K562 (cell line): ENCODE measurements around the gene DPP9. TPM values are rescaled to one million over a fixed set of nuclear protein-coding genes. Genes with fewer than 3 reads are reported as not detected.

ENCODE experiments used
- BHLHE40 ChIP-seq: IDR thresholded peaks from 2 replicates; pipeline ENCODE4 v1.6.1; 2011; ENCODE audit warnings: low read length, improper control_type of control experiment
- CREM ChIP-seq: IDR thresholded peaks from 2 replicates; pipeline ENCODE4 v1.6.1; 2014; ENCODE audit warnings: antibody characterized with exemption, low read depth
- CSDE1 ChIP-seq, 2 experiments: fragments of 450-650 bp; IDR thresholded peaks; 2 replicates each; pipeline ENCODE4 v1.6.1; 2016; ENCODE audit warnings: mild to moderate bottlenecking in 1 of 2
- ETV5 ChIP-seq: sonication (generic); formaldehyde crosslinking; IDR thresholded peaks from 2 replicates; pipeline ENCODE4 v1.4.0; 2020; ENCODE audit warnings: low read depth, mild to moderate bottlenecking, missing genetic modification reagents
- FOXJ2 ChIP-seq: fragments of 200-800 bp; sonication (Bioruptor generic); IDR thresholded peaks from 2 replicates; pipeline ENCODE4 v1.6.1; 2016; ENCODE audit warnings: missing genetic modification characterization, missing compliant biosample characterization
- FOXK2 ChIP-seq, 2 experiments: fragments of 450-650 bp; IDR thresholded peaks in 1 of 2; conservative IDR thresholded peaks in 1 of 2; 2 replicates each; pipeline ENCODE4 v1.6.1; 2016; ENCODE audit warnings: low read depth in 2 of 2, mild to moderate bottlenecking in 1 of 2
- HNRNPL ChIP-seq: fragments of 200-400 bp; formaldehyde crosslinking; IDR thresholded peaks from 2 replicates; pipeline ENCODE4 v1.6.1; 2017; ENCODE audit warnings: low read depth, mild to moderate bottlenecking, low read length
- LCOR ChIP-seq: sonication (generic); formaldehyde crosslinking; IDR thresholded peaks from 2 replicates; pipeline ENCODE4 v1.8.0; 2022; ENCODE audit warnings: mild to moderate bottlenecking, missing genetic modification reagents
- PHF8 ChIP-seq: fragments of 200-600 bp; sonication (generic); IDR thresholded peaks from 2 replicates; pipeline ENCODE4 v1.6.1; 2012; ENCODE audit warnings: mixed run types, mild to moderate bottlenecking, inconsistent platforms, low read length, moderate library complexity, borderline replicate concordance
- SP1 ChIP-seq: sonication (generic); formaldehyde crosslinking; IDR thresholded peaks from 2 replicates; pipeline ENCODE4 v1.8.1; 2022; ENCODE audit warnings: mild to moderate bottlenecking, missing genetic modification reagents
- TEAD4 ChIP-seq, 2 experiments: sonication (generic) in 1 of 2; formaldehyde crosslinking in 1 of 2; IDR thresholded peaks; 2 replicates each; pipeline versions ENCODE4 v1.6.1 to v1.8.0; 2012 to 2022; ENCODE audit warnings: borderline replicate concordance in 1 of 2, inconsistent platforms in 1 of 2, low read length in 1 of 2, mild to moderate bottlenecking in 1 of 2, missing genetic modification reagents in 1 of 2
- ZBTB1 ChIP-seq: sonication (generic); formaldehyde crosslinking; IDR thresholded peaks from 2 replicates; pipeline ENCODE4 v1.8.1; 2023; ENCODE audit warnings: missing genetic modification reagents, low read depth, mild to moderate bottlenecking, borderline replicate concordance
- ZKSCAN1 ChIP-seq: fragments of 150-350 bp; IDR thresholded peaks from 2 replicates; pipeline ENCODE4 v1.6.1; 2016; ENCODE audit warnings: low read depth, low read length
- ZNF408 ChIP-seq: fragments of 250-450 bp; sonication (Bioruptor Pico); IDR thresholded peaks from 2 replicates; pipeline ENCODE4 v1.4.0; 2020; ENCODE audit warnings: low read depth, mild to moderate bottlenecking, moderate library complexity
- ZNF780A ChIP-seq: fragments of 250-450 bp; sonication (Bioruptor Pico); IDR thresholded peaks from 2 replicates; pipeline ENCODE4 v1.5.0; 2021; ENCODE audit warnings: mild to moderate bottlenecking
- ZZZ3 ChIP-seq: fragments of 450-650 bp; IDR thresholded peaks from 2 replicates; pipeline ENCODE4 v1.6.1; 2016; ENCODE audit warnings: antibody characterized with exemption, mild to moderate bottlenecking, moderate library complexity
- polyA plus RNA-seq, 8 experiments: library from polyadenylated mRNA; depleted of rRNA in 4 of 8; stranded (reverse) in 5 of 8; unstranded in 3 of 8; fragments of >200 nt; fragmentation: Nextera tagmentation in 2 of 8; fragmentation: Illumina TruSeq in 1 of 8; extraction: Ambion mirVana in 2 of 8; extraction: Trizol in 1 of 8; gene quantifications; 2 replicates each; pipeline versions ENCODE4 v1.2.1 to v1.2.3, GENCODE V29; 2011 to 2014; ENCODE audit warnings: inconsistent platforms in 1 of 8, missing spikeins in 1 of 8
- total RNA-seq, 7 experiments: library from RNA; depleted of rRNA in 6 of 7; stranded (reverse); fragments of >200 nt in 6 of 7; fragmentation: Illumina TruSeq in 2 of 7; extraction: Trizol in 2 of 7; gene quantifications; 2 replicates each; pipeline versions ENCODE4 v1.2.1 to v1.2.3, GENCODE V29; 2011 to 2021; ENCODE audit warnings: low replicate concordance in 1 of 7
- TF ChIP-seq, protein P1 (sequence below): fragments of 450-650 bp; formaldehyde crosslinking; conservative IDR thresholded peaks from 2 replicates; pipeline ENCODE4 v1.4.0; 2022; ENCODE audit warnings: mild to moderate bottlenecking, missing genetic modification characterization
- TF ChIP-seq, protein P2 (sequence below): fragments of 250-450 bp; sonication (Bioruptor Pico); IDR thresholded peaks from 2 replicates; pipeline ENCODE4 v1.8.0; 2021; ENCODE audit warnings: mild to moderate bottlenecking, moderate library complexity
- TF ChIP-seq, protein P3 (sequence below): fragments of 250-450 bp; sonication (Bioruptor Pico); IDR thresholded peaks from 2 replicates; pipeline ENCODE4 v1.5.0; 2021
- TF ChIP-seq, protein P4 (sequence below): IDR thresholded peaks from 3 replicates; pipeline ENCODE4 v1.6.1; 2011; ENCODE audit warnings: borderline replicate concordance, mild to moderate bottlenecking, moderate library complexity; ENCODE audit not compliant: insufficient read length; ENCODE audit errors: extremely low read depth

The DPP9 gene
- total and polyA plus RNA-seq, 9 of the 15 experiments (the other 6 are each of a cell fraction or from before 2014, with no cell fraction given): 0.90 to 66.7 (median 24.5) TPM

DNA sequence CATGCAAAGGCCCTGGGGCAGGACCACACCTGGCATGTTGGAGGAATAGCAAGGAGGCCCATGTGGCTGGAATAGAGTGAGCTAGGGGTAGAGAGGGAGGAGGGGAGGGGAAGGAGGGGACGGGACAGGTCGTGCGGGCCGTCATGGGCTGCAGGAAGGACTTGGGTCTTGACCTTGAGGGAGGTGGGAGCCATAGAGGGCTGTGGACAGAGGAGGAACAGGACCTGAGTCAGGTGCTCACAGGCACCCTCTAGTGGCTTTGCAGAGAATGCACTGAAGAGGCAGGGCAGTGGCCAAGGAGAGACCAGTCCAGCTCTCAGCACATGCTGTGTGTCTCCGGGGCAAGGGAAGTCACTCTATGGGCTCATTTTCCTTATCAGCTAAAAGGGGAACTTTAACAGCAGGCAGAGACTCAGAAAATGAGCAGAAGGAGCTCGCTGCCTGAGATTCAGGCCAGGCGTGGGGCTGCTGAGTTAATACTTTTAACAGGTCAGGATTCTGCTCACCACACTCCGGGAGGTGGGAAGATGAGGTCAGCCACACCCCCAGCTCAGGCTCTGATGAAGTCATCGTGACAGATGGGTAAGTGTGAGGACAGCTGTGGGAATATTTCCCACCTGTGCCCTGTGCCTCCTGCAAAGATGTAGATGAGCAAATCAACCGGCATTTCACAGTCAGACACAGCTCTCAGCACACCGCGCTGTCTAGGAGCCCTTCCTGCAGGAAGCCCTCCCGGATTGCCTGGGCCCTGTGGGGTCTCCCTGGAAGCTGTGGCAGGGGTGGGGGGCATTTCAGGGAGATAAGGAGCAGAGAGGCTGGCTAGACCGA, 90.3 kb downstream of the DPP9 start (continued):
- TF ChIP-seq, protein P1, sequence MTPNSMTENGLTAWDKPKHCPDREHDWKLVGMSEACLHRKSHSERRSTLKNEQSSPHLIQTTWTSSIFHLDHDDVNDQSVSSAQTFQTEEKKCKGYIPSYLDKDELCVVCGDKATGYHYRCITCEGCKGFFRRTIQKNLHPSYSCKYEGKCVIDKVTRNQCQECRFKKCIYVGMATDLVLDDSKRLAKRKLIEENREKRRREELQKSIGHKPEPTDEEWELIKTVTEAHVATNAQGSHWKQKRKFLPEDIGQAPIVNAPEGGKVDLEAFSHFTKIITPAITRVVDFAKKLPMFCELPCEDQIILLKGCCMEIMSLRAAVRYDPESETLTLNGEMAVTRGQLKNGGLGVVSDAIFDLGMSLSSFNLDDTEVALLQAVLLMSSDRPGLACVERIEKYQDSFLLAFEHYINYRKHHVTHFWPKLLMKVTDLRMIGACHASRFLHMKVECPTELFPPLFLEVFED (CRISPR knock-in tag): no peak; the same call in 1 of the 2 replicates
- TF ChIP-seq SP1 (CRISPR knock-in tag): peak; percentile 69
- TF ChIP-seq, protein P2, sequence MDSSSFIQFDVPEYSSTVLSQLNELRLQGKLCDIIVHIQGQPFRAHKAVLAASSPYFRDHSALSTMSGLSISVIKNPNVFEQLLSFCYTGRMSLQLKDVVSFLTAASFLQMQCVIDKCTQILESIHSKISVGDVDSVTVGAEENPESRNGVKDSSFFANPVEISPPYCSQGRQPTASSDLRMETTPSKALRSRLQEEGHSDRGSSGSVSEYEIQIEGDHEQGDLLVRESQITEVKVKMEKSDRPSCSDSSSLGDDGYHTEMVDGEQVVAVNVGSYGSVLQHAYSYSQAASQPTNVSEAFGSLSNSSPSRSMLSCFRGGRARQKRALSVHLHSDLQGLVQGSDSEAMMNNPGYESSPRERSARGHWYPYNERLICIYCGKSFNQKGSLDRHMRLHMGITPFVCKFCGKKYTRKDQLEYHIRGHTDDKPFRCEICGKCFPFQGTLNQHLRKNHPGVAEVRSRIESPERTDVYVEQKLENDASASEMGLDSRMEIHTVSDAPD (CRISPR knock-in tag): no peak
- TF ChIP-seq FOXK2 (conservative IDR thresholded peaks at IDR 0.05 in 1 of 2, IDR thresholded peaks at IDR 0.05 in 1 of 2; ENCODE audit: low read depth in 2 of 2): peak in 1 of 2 experiments; percentile 30; a peak in 1 of 4 replicates
- peak; percentile 43 for TF ChIP-seq CREM
- TF ChIP-seq, protein P3, sequence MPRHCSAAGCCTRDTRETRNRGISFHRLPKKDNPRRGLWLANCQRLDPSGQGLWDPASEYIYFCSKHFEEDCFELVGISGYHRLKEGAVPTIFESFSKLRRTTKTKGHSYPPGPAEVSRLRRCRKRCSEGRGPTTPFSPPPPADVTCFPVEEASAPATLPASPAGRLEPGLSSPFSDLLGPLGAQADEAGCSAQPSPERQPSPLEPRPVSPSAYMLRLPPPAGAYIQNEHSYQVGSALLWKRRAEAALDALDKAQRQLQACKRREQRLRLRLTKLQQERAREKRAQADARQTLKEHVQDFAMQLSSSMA: no peak
- no peak for TF ChIP-seq PHF8
- no peak for TF ChIP-seq ZZZ3
- TF ChIP-seq CSDE1 (IDR thresholded peaks at IDR 0.05): no peak
- TF ChIP-seq ETV5: peak; percentile 68; the same call in 1 of the 2 replicates
- TF ChIP-seq ZNF780A: no peak
- no peak for TF ChIP-seq LCOR (CRISPR knock-in tag)
- TF ChIP-seq, protein P4, sequence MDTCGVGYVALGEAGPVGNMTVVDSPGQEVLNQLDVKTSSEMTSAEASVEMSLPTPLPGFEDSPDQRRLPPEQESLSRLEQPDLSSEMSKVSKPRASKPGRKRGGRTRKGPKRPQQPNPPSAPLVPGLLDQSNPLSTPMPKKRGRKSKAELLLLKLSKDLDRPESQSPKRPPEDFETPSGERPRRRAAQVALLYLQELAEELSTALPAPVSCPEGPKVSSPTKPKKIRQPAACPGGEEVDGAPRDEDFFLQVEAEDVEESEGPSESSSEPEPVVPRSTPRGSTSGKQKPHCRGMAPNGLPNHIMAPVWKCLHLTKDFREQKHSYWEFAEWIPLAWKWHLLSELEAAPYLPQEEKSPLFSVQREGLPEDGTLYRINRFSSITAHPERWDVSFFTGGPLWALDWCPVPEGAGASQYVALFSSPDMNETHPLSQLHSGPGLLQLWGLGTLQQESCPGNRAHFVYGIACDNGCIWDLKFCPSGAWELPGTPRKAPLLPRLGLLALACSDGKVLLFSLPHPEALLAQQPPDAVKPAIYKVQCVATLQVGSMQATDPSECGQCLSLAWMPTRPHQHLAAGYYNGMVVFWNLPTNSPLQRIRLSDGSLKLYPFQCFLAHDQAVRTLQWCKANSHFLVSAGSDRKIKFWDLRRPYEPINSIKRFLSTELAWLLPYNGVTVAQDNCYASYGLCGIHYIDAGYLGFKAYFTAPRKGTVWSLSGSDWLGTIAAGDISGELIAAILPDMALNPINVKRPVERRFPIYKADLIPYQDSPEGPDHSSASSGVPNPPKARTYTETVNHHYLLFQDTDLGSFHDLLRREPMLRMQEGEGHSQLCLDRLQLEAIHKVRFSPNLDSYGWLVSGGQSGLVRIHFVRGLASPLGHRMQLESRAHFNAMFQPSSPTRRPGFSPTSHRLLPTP: no peak
- TF ChIP-seq ZKSCAN1: peak; percentile 77
- TF ChIP-seq FOXJ2 (tag): no peak
- TF ChIP-seq ZNF408 (CRISPR knock-in tag): no peak
- peak; percentile 54 for TF ChIP-seq BHLHE40
- peak; percentile 6; the same call in 1 of the 2 replicates for TF ChIP-seq TEAD4 (IDR thresholded peaks at IDR 0.05; ENCODE audit: low read length)
- TF ChIP-seq TEAD4 (CRISPR knock-in tag; IDR thresholded peaks at IDR 0.05; ENCODE audit: borderline replicate concordance): no peak
- TF ChIP-seq ZBTB1: no peak
- no peak for TF ChIP-seq HNRNPL
